ENCODE results near the gene TMEM178A.

DNA sequence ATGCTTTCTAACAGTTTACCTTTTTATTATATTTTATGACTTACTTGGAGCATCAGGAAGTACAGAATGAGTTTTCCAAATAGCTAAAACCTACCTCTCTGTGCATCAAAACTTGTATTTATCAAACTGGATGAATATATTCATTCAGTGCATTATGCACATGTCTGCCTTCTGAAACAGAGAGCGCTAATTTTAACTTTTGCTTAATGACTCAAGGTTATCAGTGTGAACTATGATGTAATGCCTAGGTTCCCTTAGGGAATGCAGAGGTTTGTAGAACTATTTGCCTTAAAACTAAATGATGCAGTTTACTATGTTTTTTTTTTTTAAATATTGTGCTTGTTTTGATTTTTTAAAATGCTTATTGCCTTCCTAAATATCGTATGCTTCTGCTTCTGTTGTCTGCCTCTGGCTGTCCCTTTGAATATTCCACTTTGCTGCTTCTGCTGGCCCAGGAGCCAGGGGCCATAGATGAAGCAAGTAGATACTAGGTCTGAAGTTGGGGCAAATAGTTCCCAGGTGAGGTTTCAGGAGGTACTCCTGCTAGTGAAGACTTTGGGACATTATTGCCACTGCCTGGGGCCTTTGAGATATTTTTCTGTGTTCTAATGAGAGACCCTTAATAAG, 16.5 kb downstream of the TMEM178A start:
- TF ChIP-seq, protein P1, sequence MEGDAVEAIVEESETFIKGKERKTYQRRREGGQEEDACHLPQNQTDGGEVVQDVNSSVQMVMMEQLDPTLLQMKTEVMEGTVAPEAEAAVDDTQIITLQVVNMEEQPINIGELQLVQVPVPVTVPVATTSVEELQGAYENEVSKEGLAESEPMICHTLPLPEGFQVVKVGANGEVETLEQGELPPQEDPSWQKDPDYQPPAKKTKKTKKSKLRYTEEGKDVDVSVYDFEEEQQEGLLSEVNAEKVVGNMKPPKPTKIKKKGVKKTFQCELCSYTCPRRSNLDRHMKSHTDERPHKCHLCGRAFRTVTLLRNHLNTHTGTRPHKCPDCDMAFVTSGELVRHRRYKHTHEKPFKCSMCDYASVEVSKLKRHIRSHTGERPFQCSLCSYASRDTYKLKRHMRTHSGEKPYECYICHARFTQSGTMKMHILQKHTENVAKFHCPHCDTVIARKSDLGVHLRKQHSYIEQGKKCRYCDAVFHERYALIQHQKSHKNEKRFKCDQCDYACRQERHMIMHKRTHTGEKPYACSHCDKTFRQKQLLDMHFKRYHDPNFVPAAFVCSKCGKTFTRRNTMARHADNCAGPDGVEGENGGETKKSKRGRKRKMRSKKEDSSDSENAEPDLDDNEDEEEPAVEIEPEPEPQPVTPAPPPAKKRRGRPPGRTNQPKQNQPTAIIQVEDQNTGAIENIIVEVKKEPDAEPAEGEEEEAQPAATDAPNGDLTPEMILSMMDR (IDR thresholded peaks at IDR 0.05): no peak
- TF ChIP-seq POLR2A (IDR thresholded peaks at IDR 0.05): no peak
